SK-N-SH treated with all-trans-retinoic acid at 6 μM for 48 hours (cell line): ENCODE measurements around the gene DHDH.
A peak's percentile ranks its signal among the peaks of the same experiment; 100 is the strongest.

Experiments used
- ATAC-seq: fragments of 200-7000 bp; cut with Tn5 transposase; 3 replicates; pipeline ENCODE4 v1.9.1; 2020; ENCODE audit warnings: mild to moderate bottlenecking, moderate library complexity
- ARNTL ChIP-seq: fragments of 450-650 bp; formaldehyde crosslinking; IDR thresholded peaks from 2 replicates; pipeline ENCODE4 v1.5.0; 2020; ENCODE audit warnings: low read depth, mild to moderate bottlenecking, moderate library complexity, borderline replicate concordance
- BACH2 ChIP-seq: fragments of 250-450 bp; sonication (Bioruptor Pico); IDR thresholded peaks from 2 replicates; pipeline ENCODE4 v1.9.0; 2021; ENCODE audit warnings: mild to moderate bottlenecking, borderline replicate concordance
- CREB5 ChIP-seq: fragments of 250-450 bp; sonication (Bioruptor Pico); IDR thresholded peaks from 2 replicates; pipeline ENCODE4 v1.5.1; 2020; ENCODE audit warnings: low read depth, mild to moderate bottlenecking, moderate library complexity
- CSRNP3 ChIP-seq: fragments of 250-450 bp; sonication (Bioruptor Pico); IDR thresholded peaks from 2 replicates; pipeline ENCODE4 v1.5.1; 2021; ENCODE audit warnings: mild to moderate bottlenecking, moderate library complexity
- ISL1 ChIP-seq: fragments of 250-450 bp; sonication (Bioruptor Pico); IDR thresholded peaks from 2 replicates; pipeline ENCODE4 v2.1.2; 2022; ENCODE audit warnings: mild to moderate bottlenecking, moderate library complexity
- OSR1 ChIP-seq: fragments of 250-450 bp; sonication (Bioruptor Pico); IDR thresholded peaks from 2 replicates; pipeline ENCODE4 v1.8.0; 2022; ENCODE audit warnings: moderate library complexity, mild to moderate bottlenecking, inconsistent platforms
- PATZ1 ChIP-seq: fragments of 250-450 bp; sonication (Bioruptor Pico); IDR thresholded peaks from 2 replicates; pipeline ENCODE4 v1.8.0; 2020; ENCODE audit warnings: mild to moderate bottlenecking, moderate library complexity, borderline replicate concordance
- POU6F1 ChIP-seq: fragments of 250-450 bp; sonication (Bioruptor Pico); IDR thresholded peaks from 2 replicates; pipeline ENCODE4 v1.8.0; 2021; ENCODE audit warnings: low read depth, mild to moderate bottlenecking, moderate library complexity, borderline replicate concordance
- TCF4 ChIP-seq: fragments of 250-450 bp; sonication (Bioruptor Pico); IDR thresholded peaks from 2 replicates; pipeline ENCODE4 v1.8.0; 2021; ENCODE audit warnings: mild to moderate bottlenecking, moderate library complexity, borderline replicate concordance
- TOX ChIP-seq: fragments of 250-450 bp; sonication (Bioruptor Pico); IDR thresholded peaks from 2 replicates; pipeline ENCODE4 v1.8.0; 2021; ENCODE audit warnings: mild to moderate bottlenecking, moderate library complexity, borderline replicate concordance
- TSHZ2 ChIP-seq: fragments of 250-450 bp; sonication (Bioruptor Pico); IDR thresholded peaks from 2 replicates; pipeline ENCODE4 v1.5.0; 2020; ENCODE audit warnings: mild to moderate bottlenecking, moderate library complexity
- ZC3H10 ChIP-seq: fragments of 250-450 bp; sonication (Bioruptor Pico); IDR thresholded peaks from 2 replicates; pipeline ENCODE4 v1.5.1; 2021; ENCODE audit warnings: mild to moderate bottlenecking, moderate library complexity
- ZFP3 ChIP-seq: fragments of 250-450 bp; sonication (Bioruptor Pico); IDR thresholded peaks from 2 replicates; pipeline ENCODE4 v1.5.0; 2020; ENCODE audit warnings: mild to moderate bottlenecking, moderate library complexity
- ZFP30 ChIP-seq: fragments of 450-650 bp; formaldehyde crosslinking; IDR thresholded peaks from 2 replicates; pipeline ENCODE4 v1.5.0; 2022; ENCODE audit warnings: mild to moderate bottlenecking, moderate library complexity
- ZNF565 ChIP-seq: fragments of 450-650 bp; formaldehyde crosslinking; conservative IDR thresholded peaks from 2 replicates; pipeline ENCODE4 v1.5.0; 2020; ENCODE audit warnings: low read depth, mild to moderate bottlenecking, moderate library complexity
- ZNF70 ChIP-seq: fragments of 450-650 bp; formaldehyde crosslinking; IDR thresholded peaks from 2 replicates; pipeline ENCODE4 v1.5.0; 2020; ENCODE audit warnings: mild to moderate bottlenecking, moderate library complexity
- ZNF8 ChIP-seq: fragments of 450-650 bp; formaldehyde crosslinking; IDR thresholded peaks from 2 replicates; pipeline ENCODE4 v1.5.0; 2020; ENCODE audit warnings: mild to moderate bottlenecking, moderate library complexity

DHDH gene

GRCh38 chr19:48993175-48994034 lies 59.9 kb downstream of the DHDH start, which contains the start of the genes GYS1 and RUVBL2:
Gene GYS1 (minus strand): TSS chr19:48993309. CDS start chr19:48993112, 197 bp downstream.
Gene RUVBL2 (plus strand): TSS chr19:48993887. CDS start chr19:48993912, 25 bp downstream.
- TF ChIP-seq POU6F1 (CRISPR knock-in tag) = no peak
- no peak for TF ChIP-seq CREB5 (CRISPR knock-in tag)
- peak; percentile 92 for ATAC-seq

- ATAC-seq = no peak
- no peak for TF ChIP-seq TCF4 (CRISPR knock-in tag)
- TF ChIP-seq POU6F1 (CRISPR knock-in tag) = no peak
- no peak for TF ChIP-seq ZNF70 (CRISPR knock-in tag)
- no peak for TF ChIP-seq CSRNP3 (CRISPR knock-in tag)
- no peak for TF ChIP-seq ZNF565
- no peak for TF ChIP-seq TSHZ2 (CRISPR knock-in tag)
- no peak for TF ChIP-seq OSR1 (CRISPR knock-in tag)
- TF ChIP-seq ZFP3 (CRISPR knock-in tag) = no peak
- no peak for TF ChIP-seq ARNTL (CRISPR knock-in tag)
- TF ChIP-seq PATZ1 (CRISPR knock-in tag) = no peak
- TF ChIP-seq ZC3H10 = no peak
- TF ChIP-seq ISL1 (CRISPR knock-in tag) = no peak
- TF ChIP-seq ZFP30 (CRISPR knock-in tag) = no peak
- TF ChIP-seq CREB5 (CRISPR knock-in tag) = no peak
- TF ChIP-seq TOX (CRISPR knock-in tag) = no peak
- no peak for TF ChIP-seq BACH2 (CRISPR knock-in tag)
- TF ChIP-seq ZNF8 (CRISPR knock-in tag) = no peak
These were observed 60.5 kb downstream of the DHDH start for GRCh38 chr19:48994035-48994386.
